GM23338 (cell line): ENCODE results near the gene OTOS. TPM values are rescaled to one million over a fixed set of nuclear protein-coding genes. Genes with fewer than 3 reads are reported as not detected.

ENCODE experiments used
- ATAC-seq: fragments of 200-7000 bp; cut with Tn5 transposase; 3 replicates; pipeline ENCODE4 v1.9.1; 2020
- DNase-seq: peaks from one replicate; pipeline ENCODE4 v3.0.0-alpha.2; 2015; ENCODE audit warnings: low spot score
- H2AFZ ChIP-seq: fragments of 200-600 bp; sonication (generic); 2 replicates; pipeline ENCODE4 v1.8.0; 2016; ENCODE audit warnings: antibody characterized with exemption, mild to moderate bottlenecking, moderate library complexity
- H3F3A ChIP-seq: fragments of 200-600 bp; sonication (generic); replicated peaks from 2 replicates; pipeline ENCODE4 v1.8.0; 2017; ENCODE audit warnings: antibody characterized with exemption, mixed run types, low read depth
- H3K27ac ChIP-seq: fragments of 200-600 bp; sonication (generic); 2 replicates; pipeline ENCODE4 v1.6.1; 2016; ENCODE audit warnings: low read depth
- H3K27me3 ChIP-seq: fragments of 200-600 bp; sonication (generic); 2 replicates; pipeline ENCODE4 v1.8.0; 2016; ENCODE audit warnings: mild to moderate bottlenecking, mixed run types, moderate library complexity; ENCODE audit not compliant: insufficient read depth
- H3K36me3 ChIP-seq: fragments of 200-600 bp; sonication (generic); 2 replicates; pipeline ENCODE4 v1.8.0; 2016; ENCODE audit warnings: mild to moderate bottlenecking; ENCODE audit not compliant: insufficient read depth
- H3K4me1 ChIP-seq: fragments of 200-600 bp; sonication (generic); 2 replicates; pipeline ENCODE4 v1.8.0; 2016; ENCODE audit warnings: mild to moderate bottlenecking, moderate library complexity; ENCODE audit not compliant: insufficient read depth
- H3K4me2 ChIP-seq: fragments of 200-600 bp; sonication (generic); 2 replicates; pipeline ENCODE4 v1.7.1; 2017; ENCODE audit warnings: mixed run types
- H3K4me3 ChIP-seq: fragments of 200-600 bp; sonication (generic); 2 replicates; pipeline ENCODE4 v1.6.1; 2016; ENCODE audit warnings: mixed run types
- H3K79me2 ChIP-seq: fragments of 200-600 bp; sonication (generic); replicated peaks from 2 replicates; pipeline ENCODE4 v1.8.0; 2017; ENCODE audit warnings: mild to moderate bottlenecking; ENCODE audit not compliant: insufficient read depth
- H3K9me2 ChIP-seq: fragments of 200-600 bp; sonication (generic); 2 replicates; pipeline ENCODE4 v1.8.0; 2017; ENCODE audit not compliant: insufficient read depth
- H4K20me1 ChIP-seq: fragments of 200-600 bp; sonication (generic); replicated peaks from 2 replicates; pipeline ENCODE4 v1.8.0; 2017; ENCODE audit warnings: mild to moderate bottlenecking; ENCODE audit not compliant: insufficient read depth
- H3K27ac Mint-ChIP-seq: 2 replicates; pipeline ENCODE4 v1.8.0; 2020; ENCODE audit warnings: inconsistent platforms, mild to moderate bottlenecking, moderate library complexity, mixed read lengths
- H3K27me3 Mint-ChIP-seq: 3 replicates; pipeline ENCODE4 v1.8.0; 2022; ENCODE audit warnings: low read depth, mild to moderate bottlenecking, moderate library complexity, mixed read lengths, inconsistent platforms; ENCODE audit not compliant: insufficient read depth, poor library complexity
- H3K36me3 Mint-ChIP-seq: 3 replicates; pipeline ENCODE4 v1.8.0; 2021; ENCODE audit warnings: low read depth, mild to moderate bottlenecking, inconsistent platforms, moderate library complexity, mixed read lengths
- H3K4me1 Mint-ChIP-seq: 3 replicates; pipeline ENCODE4 v1.8.0; 2020; ENCODE audit warnings: mild to moderate bottlenecking, inconsistent platforms, mixed read lengths
- H3K4me3 Mint-ChIP-seq: 3 replicates; pipeline ENCODE4 v1.8.0; 2021; ENCODE audit warnings: moderate library complexity, mild to moderate bottlenecking, inconsistent platforms, mixed read lengths
- H3K9me3 Mint-ChIP-seq: 3 replicates; pipeline ENCODE4 v1.8.0; 2020; ENCODE audit warnings: moderate library complexity, mild to moderate bottlenecking, inconsistent platforms, mixed read lengths
- EZH2 ChIP-seq: fragments of 200-600 bp; sonication (generic); IDR thresholded peaks from one replicate; pipeline ENCODE4 v1.8.0; 2017; ENCODE audit warnings: antibody characterized with exemption, mild to moderate bottlenecking, low read depth; ENCODE audit not compliant: unreplicated experiment
- JUNB ChIP-seq: IDR thresholded peaks from one replicate; pipeline ENCODE4 v1.6.1; 2016; ENCODE audit warnings: antibody characterized with exemption; ENCODE audit not compliant: unreplicated experiment
- NANOG ChIP-seq: IDR thresholded peaks from 2 replicates; pipeline ENCODE4 v1.6.1; 2016; ENCODE audit warnings: antibody characterized with exemption, borderline replicate concordance
- STAT1 ChIP-seq: IDR thresholded peaks from one replicate; pipeline ENCODE4 v1.6.1; 2016; ENCODE audit warnings: antibody characterized with exemption; ENCODE audit not compliant: unreplicated experiment
- ZNF114 ChIP-seq: fragments of 250-450 bp; sonication (Bioruptor Pico); IDR thresholded peaks from 2 replicates; pipeline ENCODE4 v1.5.0; 2020; ENCODE audit warnings: mild to moderate bottlenecking, moderate library complexity
- polyA plus RNA-seq: library from polyadenylated mRNA; unstranded; fragments of >200 nt; fragmentation: Nextera tagmentation; extraction: Ambion mirVana; gene quantifications from 2 replicates; pipeline ENCODE4 v1.2.1, GENCODE V29; 2016
- total RNA-seq: library from RNA; depleted of rRNA; stranded (reverse); fragments of >200 nt; shearing (Covaris generic); gene quantifications from 2 replicates; pipeline ENCODE4 v1.2.3, GENCODE V29; 2014
- TF ChIP-seq, protein P1 (sequence below): IDR thresholded peaks from 2 replicates; pipeline ENCODE4 v1.6.1; 2016; ENCODE audit warnings: antibody characterized with exemption
- TF ChIP-seq, protein P2 (sequence below): IDR thresholded peaks from one replicate; pipeline ENCODE4 v1.6.1; 2018; ENCODE audit warnings: antibody characterized with exemption; ENCODE audit not compliant: unreplicated experiment
- TF ChIP-seq, protein P3 (sequence below), 2 experiments: fragments of 200-600 bp in 1 of 2; sonication (generic) in 1 of 2; conservative IDR thresholded peaks; 2 replicates each; pipeline versions ENCODE4 v1.5.1 to v1.6.1; 2016 to 2017; ENCODE audit warnings: antibody characterized with exemption in 2 of 2, low read depth in 2 of 2, mild to moderate bottlenecking in 2 of 2, moderate library complexity in 1 of 2

OTOS gene
- total and polyA plus RNA-seq, 2 experiments from 2014 or later, result 0.40 TPM; not detected in 1

DNA sequence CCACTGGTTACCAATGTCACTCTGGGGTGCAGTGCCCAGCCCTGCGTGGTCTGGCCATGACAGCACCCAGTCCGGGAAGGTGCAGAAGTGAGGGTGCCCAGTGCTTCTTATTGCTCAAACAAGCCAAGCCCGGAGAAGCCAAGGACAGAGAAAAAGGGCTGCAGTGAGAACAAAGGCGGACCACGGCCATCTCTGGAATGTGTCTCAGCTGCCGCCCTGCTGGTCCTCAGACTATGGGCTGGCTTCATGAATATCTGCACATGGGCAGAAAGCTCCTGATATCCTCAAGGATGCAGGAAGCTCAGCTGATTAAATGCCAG is 33.0 kb downstream of the OTOS start:
- DNase-seq (no peak), ATAC-seq (no peak)
- no peak overlapping the region for H3K4me3 ChIP-seq
- Mint-ChIP-seq H3K4me1 (no peaks in the 10 kb centered on the region), H3K36me3 (no peaks in the 10 kb centered on the region; the same call in 2 of the 3 replicates), H3K4me3 (no peak overlapping the region), H3K27me3 (peaks cover 8% of the 10 kb centered on the region), H3K27ac (no peak overlapping the region), H3K9me3 (peaks cover 3% of the 10 kb centered on the region)
- TF ChIP-seq, protein P1, sequence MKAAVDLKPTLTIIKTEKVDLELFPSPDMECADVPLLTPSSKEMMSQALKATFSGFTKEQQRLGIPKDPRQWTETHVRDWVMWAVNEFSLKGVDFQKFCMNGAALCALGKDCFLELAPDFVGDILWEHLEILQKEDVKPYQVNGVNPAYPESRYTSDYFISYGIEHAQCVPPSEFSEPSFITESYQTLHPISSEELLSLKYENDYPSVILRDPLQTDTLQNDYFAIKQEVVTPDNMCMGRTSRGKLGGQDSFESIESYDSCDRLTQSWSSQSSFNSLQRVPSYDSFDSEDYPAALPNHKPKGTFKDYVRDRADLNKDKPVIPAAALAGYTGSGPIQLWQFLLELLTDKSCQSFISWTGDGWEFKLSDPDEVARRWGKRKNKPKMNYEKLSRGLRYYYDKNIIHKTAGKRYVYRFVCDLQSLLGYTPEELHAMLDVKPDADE, result no peak
- TF ChIP-seq ZNF114, result no peak
- TF ChIP-seq NANOG, result no peak
- TF ChIP-seq, protein P2, sequence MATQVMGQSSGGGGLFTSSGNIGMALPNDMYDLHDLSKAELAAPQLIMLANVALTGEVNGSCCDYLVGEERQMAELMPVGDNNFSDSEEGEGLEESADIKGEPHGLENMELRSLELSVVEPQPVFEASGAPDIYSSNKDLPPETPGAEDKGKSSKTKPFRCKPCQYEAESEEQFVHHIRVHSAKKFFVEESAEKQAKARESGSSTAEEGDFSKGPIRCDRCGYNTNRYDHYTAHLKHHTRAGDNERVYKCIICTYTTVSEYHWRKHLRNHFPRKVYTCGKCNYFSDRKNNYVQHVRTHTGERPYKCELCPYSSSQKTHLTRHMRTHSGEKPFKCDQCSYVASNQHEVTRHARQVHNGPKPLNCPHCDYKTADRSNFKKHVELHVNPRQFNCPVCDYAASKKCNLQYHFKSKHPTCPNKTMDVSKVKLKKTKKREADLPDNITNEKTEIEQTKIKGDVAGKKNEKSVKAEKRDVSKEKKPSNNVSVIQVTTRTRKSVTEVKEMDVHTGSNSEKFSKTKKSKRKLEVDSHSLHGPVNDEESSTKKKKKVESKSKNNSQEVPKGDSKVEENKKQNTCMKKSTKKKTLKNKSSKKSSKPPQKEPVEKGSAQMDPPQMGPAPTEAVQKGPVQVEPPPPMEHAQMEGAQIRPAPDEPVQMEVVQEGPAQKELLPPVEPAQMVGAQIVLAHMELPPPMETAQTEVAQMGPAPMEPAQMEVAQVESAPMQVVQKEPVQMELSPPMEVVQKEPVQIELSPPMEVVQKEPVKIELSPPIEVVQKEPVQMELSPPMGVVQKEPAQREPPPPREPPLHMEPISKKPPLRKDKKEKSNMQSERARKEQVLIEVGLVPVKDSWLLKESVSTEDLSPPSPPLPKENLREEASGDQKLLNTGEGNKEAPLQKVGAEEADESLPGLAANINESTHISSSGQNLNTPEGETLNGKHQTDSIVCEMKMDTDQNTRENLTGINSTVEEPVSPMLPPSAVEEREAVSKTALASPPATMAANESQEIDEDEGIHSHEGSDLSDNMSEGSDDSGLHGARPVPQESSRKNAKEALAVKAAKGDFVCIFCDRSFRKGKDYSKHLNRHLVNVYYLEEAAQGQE, result no peak
- TF ChIP-seq JUNB, result no peak
- TF ChIP-seq EZH2, result no peak
- no peak for TF ChIP-seq STAT1
- no peaks in the 10 kb centered on the region for H3K79me2 ChIP-seq
- H3K9me2 ChIP-seq, result peaks cover 7% of the 10 kb centered on the region; the same call in 1 of the 2 replicates
- no peaks in the 10 kb centered on the region for H3F3A ChIP-seq
- H3K27ac ChIP-seq, result no peak overlapping the region
- H4K20me1 ChIP-seq, result no peaks in the 10 kb centered on the region; the same call in 1 of the 2 replicates
- no peak overlapping the region for H3K4me2 ChIP-seq
- no peaks in the 10 kb centered on the region; the same call in 1 of the 2 replicates for H3K4me1 ChIP-seq
- H3K36me3 ChIP-seq, result no peaks in the 10 kb centered on the region
- no peak overlapping the region for H2AFZ ChIP-seq
- no peaks in the 10 kb centered on the region for H3K27me3 ChIP-seq

DNA sequence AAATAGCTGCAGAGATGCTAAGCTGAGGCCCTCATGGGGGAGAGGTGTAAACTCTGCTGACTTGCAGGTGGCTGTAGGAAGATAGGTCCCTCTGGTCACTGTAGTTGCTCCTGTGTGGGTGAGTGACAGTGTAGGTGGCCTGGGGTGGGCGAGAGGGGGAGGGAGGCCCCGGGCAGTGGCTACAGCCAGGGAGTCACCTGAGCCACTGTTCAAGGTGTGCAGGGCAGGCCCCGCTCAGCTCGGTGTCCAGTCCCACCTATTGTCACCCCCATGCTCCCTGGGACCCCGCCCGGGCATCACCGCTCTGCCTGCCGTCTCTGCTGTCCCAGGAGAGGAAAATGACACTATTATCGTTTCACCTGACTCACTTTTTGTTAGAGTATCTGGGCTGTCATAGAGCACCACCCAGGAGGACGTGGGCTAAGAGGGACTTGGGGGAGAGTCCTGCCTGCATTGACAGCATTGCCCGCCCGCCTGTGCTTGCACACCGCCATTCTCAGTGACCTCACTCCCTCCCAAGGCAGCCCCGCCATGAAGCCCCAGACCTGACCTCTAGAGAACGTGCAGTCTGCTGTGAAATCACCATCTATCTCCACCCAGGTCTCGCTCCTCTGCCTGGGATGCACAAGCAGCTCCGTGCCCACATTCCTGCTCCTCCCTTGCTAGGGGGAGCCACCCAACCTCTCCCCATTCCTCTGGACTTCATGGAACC is 33.5 kb downstream of the OTOS start:
- no peak for ATAC-seq
- no peak for DNase-seq
- Histone ChIP-seq H3K4me2 (no peak overlapping the region), H3K4me1 (no peaks in the 10 kb centered on the region), H3K4me3 (no peak overlapping the region), H2AFZ (no peak overlapping the region), H3K36me3 (no peaks in the 10 kb centered on the region), H3K79me2 (no peaks in the 10 kb centered on the region), H3F3A (no peaks in the 10 kb centered on the region), H3K27me3 (no peaks in the 10 kb centered on the region), H3K9me2 (peaks cover 8% of the 10 kb centered on the region; the same call in 1 of the 2 replicates), H3K27ac (no peak overlapping the region), H4K20me1 (no peaks in the 10 kb centered on the region; the same call in 1 of the 2 replicates)
- H3K4me3 Mint-ChIP-seq, result no peak overlapping the region
- H3K27me3 Mint-ChIP-seq, result peaks cover 8% of the 10 kb centered on the region
- peaks cover 3% of the 10 kb centered on the region for H3K9me3 Mint-ChIP-seq
- TF ChIP-seq, protein P3, sequence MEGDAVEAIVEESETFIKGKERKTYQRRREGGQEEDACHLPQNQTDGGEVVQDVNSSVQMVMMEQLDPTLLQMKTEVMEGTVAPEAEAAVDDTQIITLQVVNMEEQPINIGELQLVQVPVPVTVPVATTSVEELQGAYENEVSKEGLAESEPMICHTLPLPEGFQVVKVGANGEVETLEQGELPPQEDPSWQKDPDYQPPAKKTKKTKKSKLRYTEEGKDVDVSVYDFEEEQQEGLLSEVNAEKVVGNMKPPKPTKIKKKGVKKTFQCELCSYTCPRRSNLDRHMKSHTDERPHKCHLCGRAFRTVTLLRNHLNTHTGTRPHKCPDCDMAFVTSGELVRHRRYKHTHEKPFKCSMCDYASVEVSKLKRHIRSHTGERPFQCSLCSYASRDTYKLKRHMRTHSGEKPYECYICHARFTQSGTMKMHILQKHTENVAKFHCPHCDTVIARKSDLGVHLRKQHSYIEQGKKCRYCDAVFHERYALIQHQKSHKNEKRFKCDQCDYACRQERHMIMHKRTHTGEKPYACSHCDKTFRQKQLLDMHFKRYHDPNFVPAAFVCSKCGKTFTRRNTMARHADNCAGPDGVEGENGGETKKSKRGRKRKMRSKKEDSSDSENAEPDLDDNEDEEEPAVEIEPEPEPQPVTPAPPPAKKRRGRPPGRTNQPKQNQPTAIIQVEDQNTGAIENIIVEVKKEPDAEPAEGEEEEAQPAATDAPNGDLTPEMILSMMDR (conservative IDR thresholded peaks at IDR 0.05; ENCODE audit: low read depth in 2 of 2), result no peak
- TF ChIP-seq, protein P1, result no peak
- no peaks in the 10 kb centered on the region for H3K4me1 Mint-ChIP-seq
- H3K27ac Mint-ChIP-seq, result no peak overlapping the region
- no peaks in the 10 kb centered on the region; the same call in 2 of the 3 replicates for H3K36me3 Mint-ChIP-seq
